Mammary epithelial cell (primary cell): ENCODE data around the gene NUP93.

Experiments
- CTCF ChIP-seq, 2 donors: IDR thresholded peaks in 1 of 2; conservative IDR thresholded peaks in 1 of 2; 2 replicates each; pipeline ENCODE4 v1.5.1; 2011 to 2012; ENCODE audit warnings: inconsistent platforms in 2 of 2, low read length in 2 of 2, mild to moderate bottlenecking in 2 of 2, control low read depth in 1 of 2, low read depth in 1 of 2; ENCODE audit not compliant: insufficient read depth in 1 of 2; ENCODE audit errors: extremely low read depth in 1 of 2
- EZH2 ChIP-seq: IDR thresholded peaks from 2 replicates; pipeline ENCODE4 v1.6.1; 2012; ENCODE audit warnings: low read length, inconsistent platforms, borderline replicate concordance

- TF ChIP-seq CTCF (conservative IDR thresholded peaks at IDR 0.05 in 1 of 2, IDR thresholded peaks at IDR 0.05 in 1 of 2; ENCODE audit: extremely low read depth in 1 of 2, insufficient read depth in 1 of 2, low read depth in 1 of 2, low read length in 2 of 2), result no peak
- TF ChIP-seq EZH2, result no peak
Observed at GRCh38 chr16:56684256-56684925, 45.5 kb upstream of the NUP93 start.
